ENCODE data around the gene UBXN11. TPM values are rescaled to one million over a fixed set of nuclear protein-coding genes. Genes with fewer than 3 reads are reported as not detected.

The UBXN11 gene
- total RNA-seq (10 to 100 TPM; 13.7 to 18.5 (median 16.0) TPM), polyA plus RNA-seq (13.3 TPM)
- long read RNA-seq, donor 1, partial matches to known transcripts: 3 of 44 reads
- long read RNA-seq, donor 1, other reads (novel, unspliced or antisense): 39 of 44 reads
- long read RNA-seq, donor 2, partial matches to known transcripts: 3 of 32 reads
- long read RNA-seq, donor 2, other reads (novel, unspliced or antisense): 23 of 32 reads
- long read RNA-seq, donor 3, transcript UBXN11-213 (14 exons, 2,646 nt): minor isoform, 5 of 133 reads
- long read RNA-seq, donor 3, transcript UBXN11-214 (13 exons, 2,542 nt): major isoform, 10 of 133 reads
- long read RNA-seq, donor 3, partial matches to known transcripts: 16 of 133 reads
- long read RNA-seq, donor 3, other reads (novel, unspliced or antisense): 99 of 133 reads
- long read RNA-seq, donor 4, partial matches to known transcripts: 3 of 27 reads
- long read RNA-seq, donor 4, other reads (novel, unspliced or antisense): 22 of 27 reads

GRCh38 chr1:26306290-26307229 is at the start of gene UBXN11:
Gene UBXN11 (minus strand): TSS chr1:26306636. CDS start chr1:26302883, 3,753 bp downstream.
- WGBS: 3% methylated on average over 51 of the region's 51 CpGs
- Histone ChIP-seq H3K9me3 (ENCODE audit: control insufficient read depth, low read length) (no peaks in the 10 kb centered on the region), H3K4me3 (ENCODE audit: low read length) (peak within 1 kb of the TSS; percentile 57), H3K27me3 (ENCODE audit: control insufficient read depth, insufficient read depth) (no peaks in the 10 kb centered on the region), H3K4me1 (ENCODE audit: control insufficient read depth, insufficient read depth, low read length) (peaks cover 6% of the 10 kb centered on the region), H3K27ac (ENCODE audit: low read length) (peak within 1 kb of the TSS; percentile 23)
- DNase-seq: peak; percentile 90 to 97 (median 94)
- peak; percentile 98 for ATAC-seq
- intact Hi-C loops (cut with DNase I): no loop called here

- H3K27me3 ChIP-seq (ENCODE audit: control insufficient read depth, insufficient read depth): no peaks in the 10 kb centered on the region
- no peak for DNase-seq
- 82% methylated on average over 5 of the region's 5 CpGs for WGBS
- intact Hi-C loops (cut with DNase I): no loop called here
- no peak overlapping the region for H3K4me3 ChIP-seq (ENCODE audit: low read length)
- no peak overlapping the region for H3K27ac ChIP-seq (ENCODE audit: low read length)
- H3K4me1 ChIP-seq (ENCODE audit: control insufficient read depth, insufficient read depth, low read length): no peaks in the 10 kb centered on the region
- no peaks in the 10 kb centered on the region for H3K9me3 ChIP-seq (ENCODE audit: control insufficient read depth, low read length)
- ATAC-seq: no peak
These were observed 49.7 kb upstream of the UBXN11 start for GRCh38 chr1:26356106-26356505.

- Histone ChIP-seq H3K27ac (ENCODE audit: low read length) (no peak overlapping the region), H3K4me3 (ENCODE audit: low read length) (no peak overlapping the region), H3K27me3 (ENCODE audit: control insufficient read depth, insufficient read depth) (no peaks in the 10 kb centered on the region), H3K9me3 (ENCODE audit: control insufficient read depth, low read length) (no peaks in the 10 kb centered on the region), H3K4me1 (ENCODE audit: control insufficient read depth, insufficient read depth, low read length) (no peaks in the 10 kb centered on the region)
- WGBS: 91% methylated on average over 9 of the region's 9 CpGs
- ATAC-seq (no peak), DNase-seq (no peak)
- intact Hi-C loops (cut with DNase I): no loop called here
These were observed 48.5 kb upstream of the UBXN11 start for GRCh38 chr1:26354972-26355371.

GRCh38 chr1:26353976-26354820 is 47.8 kb upstream of the UBXN11 start, which contains the start of gene CRYBG2:
Gene CRYBG2 (minus strand): TSS chr1:26354130. CDS start chr1:26346657, 7,473 bp downstream.
- Histone ChIP-seq H3K27me3 (ENCODE audit: control insufficient read depth, insufficient read depth) (no peaks in the 10 kb centered on the region), H3K4me3 (ENCODE audit: low read length) (no peak within 1 kb of the TSS), H3K27ac (ENCODE audit: low read length) (no peak within 1 kb of the TSS), H3K9me3 (ENCODE audit: control insufficient read depth, low read length) (no peaks in the 10 kb centered on the region), H3K4me1 (ENCODE audit: control insufficient read depth, insufficient read depth, low read length) (no peaks in the 10 kb centered on the region)
- ATAC-seq (peak; percentile 20 to 29), DNase-seq (no peak)
- intact Hi-C loops (cut with DNase I): no loop called here
- WGBS: 83% methylated on average over 21 of the region's 21 CpGs

GRCh38 chr1:26353210-26353859 is 46.9 kb upstream of the UBXN11 start:
- Histone ChIP-seq H3K9me3 (ENCODE audit: control insufficient read depth, low read length) (no peaks in the 10 kb centered on the region), H3K4me3 (ENCODE audit: low read length) (no peak overlapping the region), H3K27ac (ENCODE audit: low read length) (no peak overlapping the region), H3K27me3 (ENCODE audit: control insufficient read depth, insufficient read depth) (no peaks in the 10 kb centered on the region), H3K4me1 (ENCODE audit: control insufficient read depth, insufficient read depth, low read length) (no peaks in the 10 kb centered on the region)
- 84% methylated on average over 4 of the region's 4 CpGs for WGBS
- intact Hi-C loops (cut with DNase I): no loop called here
- ATAC-seq: no peak
- no peak for DNase-seq

- H3K4me3 ChIP-seq (ENCODE audit: low read length): no peak overlapping the region
- ATAC-seq: no peak
- no peaks in the 10 kb centered on the region for H3K9me3 ChIP-seq (ENCODE audit: control insufficient read depth, low read length)
- no peak overlapping the region for H3K27ac ChIP-seq (ENCODE audit: low read length)
- DNase-seq: no peak
- H3K27me3 ChIP-seq (ENCODE audit: control insufficient read depth, insufficient read depth): no peaks in the 10 kb centered on the region
- no peaks in the 10 kb centered on the region for H3K4me1 ChIP-seq (ENCODE audit: control insufficient read depth, insufficient read depth, low read length)
- intact Hi-C loops (cut with DNase I): no loop called here
- 84% methylated on average over 5 of the region's 5 CpGs for WGBS
These were observed 45.9 kb upstream of the UBXN11 start for GRCh38 chr1:26352338-26352679.

GRCh38 chr1:26351590-26352337 is 45.3 kb upstream of the UBXN11 start:
- no peaks in the 10 kb centered on the region for H3K4me1 ChIP-seq (ENCODE audit: control insufficient read depth, insufficient read depth, low read length)
- H3K4me3 ChIP-seq (ENCODE audit: low read length): no peak overlapping the region
- no peaks in the 10 kb centered on the region for H3K27me3 ChIP-seq (ENCODE audit: control insufficient read depth, insufficient read depth)
- 81% methylated on average over 12 of the region's 12 CpGs for WGBS
- no peak overlapping the region for H3K27ac ChIP-seq (ENCODE audit: low read length)
- no peak for ATAC-seq
- intact Hi-C loops (cut with DNase I): no loop called here
- no peaks in the 10 kb centered on the region for H3K9me3 ChIP-seq (ENCODE audit: control insufficient read depth, low read length)
- no peak for DNase-seq

- 73% methylated on average over 9 of the region's 9 CpGs for WGBS
- no peak for DNase-seq
- ATAC-seq: no peak
- Histone ChIP-seq H3K27ac (ENCODE audit: low read length) (no peak overlapping the region), H3K27me3 (ENCODE audit: control insufficient read depth, insufficient read depth) (no peaks in the 10 kb centered on the region), H3K4me3 (ENCODE audit: low read length) (no peak overlapping the region), H3K4me1 (ENCODE audit: control insufficient read depth, insufficient read depth, low read length) (no peaks in the 10 kb centered on the region), H3K9me3 (ENCODE audit: control insufficient read depth, low read length) (no peaks in the 10 kb centered on the region)
- intact Hi-C loops (cut with DNase I): no loop called here
These were observed 44.5 kb upstream of the UBXN11 start for GRCh38 chr1:26350701-26351589.

- WGBS: 88% methylated on average over 2 of the region's 2 CpGs
- ATAC-seq: no peak
- no peaks in the 10 kb centered on the region for H3K4me1 ChIP-seq (ENCODE audit: control insufficient read depth, insufficient read depth, low read length)
These were observed 43.9 kb upstream of the UBXN11 start for GRCh38 chr1:26350343-26350700.

More at GRCh38 chr1:26350343-26350700, 43.9 kb upstream of the UBXN11 start:
- no peak overlapping the region for H3K27ac ChIP-seq (ENCODE audit: low read length)
- DNase-seq: no peak
- H3K27me3 ChIP-seq (ENCODE audit: control insufficient read depth, insufficient read depth): no peaks in the 10 kb centered on the region
- H3K9me3 ChIP-seq (ENCODE audit: control insufficient read depth, low read length): no peaks in the 10 kb centered on the region
- H3K4me3 ChIP-seq (ENCODE audit: low read length): no peak overlapping the region
- intact Hi-C loops (cut with DNase I): no loop called here
